ENCODE measurements around the gene HOXD4.

- no peak for TF ChIP-seq POLR2A (IDR thresholded peaks at IDR 0.05)
- TF ChIP-seq CTCF (IDR thresholded peaks at IDR 0.05), result no peak
Observed at GRCh38 chr2:176148751-176149421, 2.5 kb upstream of the HOXD4 start.

All from lower leg skin (tissue), 3 donors.